NCI-H510A (cell line): Measurements from ENCODE around the gene HECTD1.

Source experiments
- DNase-seq: peaks from one replicate; lab custom pipeline; 2025; lab: John Stamatoyannopoulos, UW

Gene HECTD1

DNA sequence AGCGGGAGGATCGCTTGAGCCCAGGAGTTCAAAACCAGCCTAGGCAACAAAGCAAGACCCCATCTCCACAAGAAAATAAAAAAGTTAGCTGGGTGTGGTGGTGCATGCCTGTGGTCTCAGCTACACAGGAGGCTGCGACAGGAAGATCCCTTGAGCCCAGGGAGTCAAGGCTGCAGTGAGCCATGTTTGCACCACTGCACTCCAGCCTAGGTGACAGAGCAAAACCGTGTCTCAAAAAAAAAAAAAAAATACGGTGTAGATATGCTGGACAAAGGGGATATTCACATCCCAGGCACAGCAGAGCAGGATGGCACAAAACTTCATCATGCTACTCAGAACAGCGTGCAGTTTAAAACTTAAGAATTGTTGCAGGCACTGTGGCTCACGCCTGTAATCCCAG, 156.6 kb downstream of the HECTD1 start:
- DNase-seq: no peak
